Stimulated activated CD4-positive, alpha-beta T cell treated with anti-CD3 and anti-CD28 coated beads, Interleukin-4, amount 100 ng/mL, for 1 hour (primary cell): ENCODE data around the gene KDM4C.
"Not testable (repeated sequence)": the region's sequence is repeated elsewhere in the genome, so short reads cannot be mapped to it uniquely, and the experiment has no call there.

ENCODE experiments used
- DNase-seq: peaks from one replicate; pipeline ENCODE4 v3.0.0-alpha.2; 2020

The KDM4C gene

DNA sequence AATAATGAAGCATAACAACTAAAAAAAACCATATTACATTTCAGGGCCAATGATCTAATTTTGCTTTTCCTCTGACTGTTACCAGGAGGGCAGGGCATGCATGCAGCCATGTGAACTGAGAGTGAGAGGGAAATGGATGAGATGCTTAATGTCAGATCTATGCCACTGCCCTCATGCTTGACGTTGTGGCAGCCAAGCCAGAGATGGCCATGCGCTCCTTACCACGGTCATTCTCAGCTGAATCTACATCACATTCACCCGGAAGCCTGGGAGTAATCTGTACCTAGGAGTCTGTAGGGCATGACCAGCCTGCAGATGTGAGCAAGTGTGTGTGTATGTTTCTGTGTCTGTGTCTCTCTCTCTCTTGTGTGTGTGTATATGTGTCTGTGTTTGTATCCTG lies 183.7 kb downstream of the KDM4C start:
- DNase-seq = no peak

GRCh38 chr9:6942406-6942805 lies 184.6 kb downstream of the KDM4C start:
- DNase-seq = no peak

DNA sequence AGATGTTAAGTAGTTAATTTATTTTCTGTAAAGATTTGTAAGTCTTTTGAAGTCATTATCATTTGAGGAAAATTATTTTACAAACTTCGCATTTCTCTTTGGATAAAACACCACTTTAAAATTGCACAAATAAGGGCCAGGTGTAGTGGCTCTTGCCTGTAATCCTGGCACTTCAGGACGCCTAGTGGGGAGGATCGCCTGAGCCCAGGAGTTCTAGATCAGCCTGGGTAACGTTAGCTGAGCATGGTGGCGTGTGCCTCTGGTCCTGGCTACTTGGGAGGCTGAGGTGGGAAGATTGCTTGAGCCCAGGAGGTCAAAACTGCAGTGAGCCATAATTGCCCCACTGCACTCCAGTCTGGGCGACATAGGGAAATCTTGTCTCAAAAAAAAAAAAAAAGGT lies 185.5 kb downstream of the KDM4C start:
- no peak for DNase-seq

DNA sequence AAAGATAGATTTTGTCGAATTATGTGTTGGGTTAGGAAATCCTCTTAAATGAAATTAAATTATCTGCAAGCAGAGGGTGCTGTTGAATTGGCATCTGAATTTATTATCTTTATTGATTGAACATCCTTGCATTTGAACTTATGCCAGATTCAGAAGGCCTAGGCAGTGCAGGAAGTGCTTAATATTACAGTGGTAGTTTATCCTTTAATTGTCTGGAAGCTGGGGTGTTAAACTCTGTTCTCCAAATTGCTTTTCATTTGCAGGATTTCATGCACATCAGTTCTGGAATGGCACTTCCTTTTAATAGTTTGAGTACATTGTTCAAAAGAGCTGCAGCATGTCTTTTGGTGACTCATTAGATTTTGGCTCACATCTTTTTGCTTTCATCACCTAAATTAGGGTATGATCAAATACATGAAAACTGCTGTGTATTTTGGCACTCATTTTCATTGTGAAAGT lies 186.3 kb downstream of the KDM4C start:
- DNase-seq = no peak

DNA sequence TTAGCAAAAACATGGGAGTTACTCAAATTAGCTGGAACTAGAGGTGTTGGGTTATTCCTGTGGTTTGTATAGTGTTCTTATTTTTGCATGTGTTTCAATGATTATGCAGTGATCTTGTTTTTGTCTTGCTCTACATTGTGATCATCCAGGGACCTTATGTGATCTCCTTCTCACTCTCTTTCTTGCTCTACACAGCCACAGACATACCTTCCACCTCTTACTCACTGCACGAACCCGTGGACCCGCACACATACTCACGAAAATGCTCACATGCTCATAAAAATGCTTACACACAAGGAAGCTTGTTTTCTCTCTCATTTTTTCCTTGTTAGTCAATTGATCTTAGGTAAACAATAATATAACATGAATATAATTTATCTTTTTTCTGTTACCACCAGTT lies 187.1 kb downstream of the KDM4C start:
- no peak for DNase-seq

- DNase-seq = no peak
These were observed 188.0 kb downstream of the KDM4C start for GRCh38 chr9:6945816-6946215.

GRCh38 chr9:6946583-6947166 lies 188.9 kb downstream of the KDM4C start:
- no peak for DNase-seq

DNA sequence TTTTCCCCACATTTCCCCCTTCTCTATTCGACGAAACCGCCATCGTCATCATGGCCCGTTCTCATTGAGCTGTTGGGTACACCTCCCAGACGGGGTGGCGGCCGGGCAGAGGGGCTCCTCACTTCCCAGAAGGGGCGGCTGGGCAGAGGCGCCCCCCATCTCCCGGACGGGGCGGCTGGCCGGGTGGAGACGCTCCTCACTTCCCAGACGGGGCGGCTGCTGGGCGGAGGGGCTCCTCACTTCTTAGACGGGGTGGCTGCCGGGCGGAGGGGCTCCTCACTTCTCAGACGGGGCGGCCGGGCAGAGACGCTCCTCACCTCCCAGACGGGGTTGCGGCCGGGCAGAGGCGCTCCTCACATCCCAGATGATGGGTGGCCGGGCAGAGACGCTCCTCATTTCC lies 191.1 kb downstream of the KDM4C start:
- DNase-seq = not testable (repeated sequence)

DNA sequence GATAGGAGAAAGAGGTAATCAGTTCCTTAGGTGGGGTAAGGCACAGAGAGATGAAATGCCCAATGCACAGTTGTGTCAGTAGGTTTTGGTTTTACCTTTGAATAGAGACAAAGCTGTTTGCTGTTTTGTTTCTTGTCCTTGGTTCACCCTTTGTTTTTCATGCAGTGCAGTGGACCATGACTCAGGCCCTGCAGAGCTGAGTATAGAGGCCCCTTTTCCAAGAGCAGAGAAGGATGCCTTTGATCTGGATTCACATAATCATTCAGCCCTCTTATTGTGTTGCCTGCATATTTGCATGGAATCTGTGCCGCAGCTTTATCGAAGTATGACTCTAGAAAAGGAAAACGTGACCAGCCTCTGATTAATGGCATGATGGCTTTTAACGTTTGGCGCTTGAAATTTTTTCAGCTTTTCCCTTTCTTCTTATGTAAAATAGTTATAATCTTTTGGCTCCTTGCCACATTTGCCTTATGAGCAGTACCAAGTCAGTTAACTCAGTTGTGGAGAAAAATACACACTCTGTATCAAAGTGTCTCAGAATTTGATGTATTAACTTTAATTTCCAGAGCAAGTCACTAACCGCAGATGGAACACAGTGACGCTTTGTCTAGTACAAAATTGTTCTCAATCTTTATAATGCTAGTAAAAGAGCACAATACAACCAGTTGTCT lies 197.6 kb downstream of the KDM4C start:
- no peak for DNase-seq

DNA sequence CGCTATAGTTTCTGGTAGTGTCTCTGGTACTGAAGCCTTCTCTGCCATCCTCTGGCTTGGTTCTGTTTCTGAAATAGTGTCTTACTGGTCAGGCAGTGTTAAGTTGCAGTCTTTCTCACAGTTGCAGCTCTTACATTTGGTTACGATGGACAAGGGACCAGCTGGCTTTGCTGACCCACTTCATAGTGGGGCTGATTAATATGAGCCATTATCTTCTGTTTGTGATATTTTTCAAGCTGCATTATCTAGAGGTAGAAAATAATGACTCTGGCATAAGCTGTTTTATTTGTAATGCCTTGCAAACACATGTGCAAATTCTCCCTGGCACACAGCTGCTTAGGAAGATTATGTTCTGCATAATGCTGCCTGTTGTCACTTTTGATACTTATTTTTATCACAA lies 199.1 kb downstream of the KDM4C start:
- no peak for DNase-seq

DNA sequence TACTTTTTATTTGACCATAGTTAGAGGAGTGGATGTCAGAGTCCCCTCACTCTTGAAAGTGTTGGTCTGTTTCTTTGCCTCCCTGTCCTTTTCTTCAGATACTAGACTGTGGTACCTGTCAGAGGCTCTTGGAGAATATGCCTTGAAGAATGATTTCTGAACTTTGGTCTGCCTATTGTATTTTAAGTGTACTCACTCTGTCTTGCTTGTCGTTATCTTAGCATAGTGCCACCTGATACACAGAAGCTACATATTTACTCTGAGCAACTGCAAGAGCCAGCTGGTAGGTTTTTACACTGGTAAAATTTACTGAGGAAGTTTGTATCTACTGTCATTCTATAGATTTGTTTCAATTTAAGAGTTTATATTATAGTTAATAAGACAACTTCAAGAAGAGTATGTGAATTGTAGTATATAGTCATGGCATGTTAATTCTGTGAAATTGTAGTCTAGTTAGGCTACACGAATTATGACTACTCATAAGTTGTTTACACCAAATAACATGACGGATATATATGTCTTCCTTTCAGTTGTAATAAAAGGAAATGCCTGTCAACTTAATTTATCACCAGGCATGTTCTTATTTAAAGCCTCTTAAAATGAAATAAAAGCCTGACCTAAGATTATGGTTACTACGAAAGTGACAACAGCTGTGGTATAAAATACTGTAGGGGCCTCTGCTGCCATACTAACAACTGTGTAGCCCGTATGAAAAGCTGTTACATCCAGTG lies 201.7 kb downstream of the KDM4C start:
- no peak for DNase-seq

GRCh38 chr9:6960777-6961176 lies 203.0 kb downstream of the KDM4C start:
- DNase-seq = no peak

- DNase-seq = no peak
These were observed 204.2 kb downstream of the KDM4C start for GRCh38 chr9:6961845-6962522.

DNA sequence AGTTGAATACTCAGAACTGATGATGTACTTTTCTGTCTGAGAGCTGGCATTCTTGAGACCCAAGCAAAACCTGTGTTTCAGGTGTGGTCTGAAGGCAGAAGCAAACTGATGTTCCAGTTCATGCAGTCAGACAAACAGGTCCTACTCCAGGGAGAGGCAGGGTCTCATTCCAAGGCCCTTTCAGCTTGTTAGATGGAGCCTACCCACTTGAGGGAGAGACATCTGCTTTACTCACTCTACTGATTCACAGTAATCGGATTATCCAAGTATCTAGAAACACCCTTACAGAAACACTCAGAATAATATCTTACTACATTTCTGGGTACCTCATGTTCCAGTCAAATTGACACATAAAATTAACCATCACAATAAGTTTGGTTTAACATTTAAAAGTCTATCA lies 207.8 kb downstream of the KDM4C start:
- DNase-seq = no peak

DNA sequence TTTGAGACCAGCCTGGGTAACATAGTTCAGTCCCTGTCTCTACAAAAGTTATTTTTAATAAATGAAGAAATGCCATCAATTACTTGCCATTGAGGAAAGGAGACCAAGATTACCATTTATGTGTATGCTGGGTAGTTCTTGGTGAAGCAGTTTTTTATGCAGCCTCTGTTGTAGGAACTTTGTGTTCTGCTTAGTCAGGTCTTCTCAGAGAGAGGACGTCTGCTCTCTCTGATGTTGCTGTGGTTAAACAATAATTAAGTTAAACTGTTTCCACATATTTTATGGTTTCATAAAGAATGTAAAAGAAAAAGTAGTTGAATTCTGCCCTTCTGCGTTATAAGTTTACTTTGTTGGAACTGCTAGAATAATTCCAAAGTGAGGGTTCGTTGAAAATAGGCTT lies 210.5 kb downstream of the KDM4C start:
- DNase-seq = no peak

DNA sequence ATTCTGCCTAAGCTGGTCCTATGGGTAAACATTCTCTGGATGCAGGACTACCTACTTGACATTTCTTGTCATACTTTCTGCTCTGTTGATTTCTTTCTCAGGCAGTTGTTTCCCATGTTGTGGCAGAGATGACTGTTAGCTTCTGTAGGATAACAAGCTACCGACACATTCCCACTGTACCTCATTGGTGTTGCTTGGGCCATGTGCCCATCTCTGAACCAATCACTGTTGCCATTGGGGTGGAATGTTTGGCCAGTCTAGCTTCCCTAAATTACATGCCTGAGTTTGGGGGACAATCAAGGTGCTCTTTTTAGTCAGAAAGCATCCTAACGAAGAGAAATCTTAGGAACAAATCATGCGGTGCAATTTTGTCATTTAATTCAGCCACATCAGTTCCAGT lies 212.0 kb downstream of the KDM4C start:
- no peak for DNase-seq

DNA sequence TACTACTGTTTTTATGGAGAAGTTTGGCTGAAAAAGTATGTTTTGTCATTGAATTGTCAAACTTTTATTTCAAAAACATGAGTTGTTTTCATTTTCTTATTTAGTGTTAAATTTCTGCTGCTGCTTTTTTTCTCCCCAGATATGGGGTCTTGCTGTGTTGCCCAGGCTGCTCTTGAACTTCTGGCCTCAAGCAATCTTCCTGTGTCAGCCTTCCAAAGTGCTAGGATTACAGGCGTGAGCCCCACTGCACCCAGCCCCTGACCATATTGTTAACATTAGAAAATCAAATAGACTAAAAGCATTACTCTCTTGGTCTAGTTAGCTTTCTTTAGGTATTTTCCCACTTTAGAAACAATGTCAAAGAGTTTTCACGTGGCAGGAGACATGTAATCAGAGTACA lies 215.3 kb downstream of the KDM4C start:
- DNase-seq = no peak

DNA sequence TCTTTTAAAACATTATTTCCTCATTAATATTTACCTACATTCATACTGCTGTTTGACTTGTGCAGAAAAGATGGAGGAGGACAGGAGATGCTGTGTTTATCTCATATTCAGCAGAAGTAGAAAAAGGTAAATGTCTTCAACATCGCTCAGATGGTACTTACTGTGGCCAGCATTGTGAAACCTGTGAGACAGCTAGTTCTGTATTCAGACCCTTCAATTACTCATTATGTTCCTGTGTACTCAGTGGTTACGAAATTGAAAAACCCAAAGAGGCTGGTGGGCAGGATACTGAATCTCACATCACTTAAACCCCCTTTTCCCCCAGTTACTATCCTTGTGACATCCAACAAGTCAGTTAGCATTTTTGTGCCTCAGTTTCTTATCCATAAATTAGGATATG lies 216.0 kb downstream of the KDM4C start:
- DNase-seq = no peak

DNA sequence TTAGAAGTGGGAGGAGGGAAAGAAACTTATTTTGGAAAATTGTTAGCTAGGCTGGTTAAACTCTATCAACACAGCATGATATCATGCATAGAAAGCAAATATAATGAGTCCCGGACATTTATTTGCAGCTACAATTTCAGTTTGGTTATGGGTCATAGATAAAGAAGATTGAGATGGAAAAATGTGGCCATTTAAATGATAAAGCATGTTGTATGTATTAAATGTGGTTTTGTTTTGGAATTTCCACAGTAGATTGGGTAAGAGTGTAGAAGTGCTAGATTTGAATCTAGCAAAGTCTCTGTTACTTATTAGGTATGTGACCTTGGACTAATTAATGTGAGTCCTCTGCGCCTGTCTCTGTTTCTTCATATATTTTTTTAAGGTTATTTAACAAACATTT lies 217.4 kb downstream of the KDM4C start:
- DNase-seq = no peak

DNA sequence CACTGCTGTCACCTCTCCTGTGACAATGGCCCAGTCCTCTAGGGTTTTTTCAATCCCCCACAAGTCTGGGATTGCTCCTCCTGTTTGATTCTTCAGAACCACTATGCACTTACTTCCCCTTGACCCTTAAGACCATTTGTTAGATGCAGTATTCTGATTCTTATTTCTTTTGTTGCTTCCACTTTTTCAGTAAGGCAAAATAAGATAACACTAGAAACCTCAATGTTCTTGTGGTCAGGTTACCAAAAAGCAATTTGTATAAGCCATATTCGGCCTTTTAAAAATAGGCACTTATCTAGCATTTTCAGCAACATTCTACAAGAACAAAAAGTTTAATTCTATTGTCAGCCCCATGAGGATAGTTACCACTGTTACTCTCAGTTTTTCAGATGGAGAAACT lies 220.0 kb downstream of the KDM4C start:
- DNase-seq = no peak

GRCh38 chr9:6978591-6978990 lies 220.8 kb downstream of the KDM4C start:
- DNase-seq = no peak

DNA sequence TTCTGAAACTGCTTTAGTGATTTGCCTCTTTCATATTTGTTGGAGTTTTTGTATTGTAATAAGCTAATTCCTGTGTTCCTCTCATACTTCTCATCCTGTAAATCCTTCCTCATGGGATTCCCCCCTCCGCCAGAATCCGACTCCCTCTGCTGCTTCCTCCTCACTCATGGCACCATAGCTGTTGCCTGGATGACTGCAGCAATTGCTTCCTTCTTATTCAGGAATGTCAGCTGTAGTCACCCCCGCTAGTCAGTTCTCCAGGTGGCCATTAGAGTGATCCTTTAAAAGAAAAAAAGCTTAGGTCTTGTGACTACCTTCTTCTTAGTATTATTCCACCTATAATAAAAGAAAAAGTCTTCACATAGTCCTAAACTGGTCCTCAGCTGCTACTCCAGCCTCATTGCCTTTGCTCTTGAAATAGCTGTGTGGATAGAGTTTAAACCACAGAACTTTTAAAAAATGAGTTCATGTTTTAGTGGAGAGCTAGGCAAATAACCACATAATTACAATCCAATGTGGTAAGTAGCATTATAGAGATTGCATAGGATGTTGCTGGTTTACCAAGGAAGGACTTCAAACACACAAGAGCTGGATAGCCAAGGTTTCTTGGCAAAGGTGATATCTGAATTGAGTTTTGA lies 227.3 kb downstream of the KDM4C start:
- no peak for DNase-seq

DNA sequence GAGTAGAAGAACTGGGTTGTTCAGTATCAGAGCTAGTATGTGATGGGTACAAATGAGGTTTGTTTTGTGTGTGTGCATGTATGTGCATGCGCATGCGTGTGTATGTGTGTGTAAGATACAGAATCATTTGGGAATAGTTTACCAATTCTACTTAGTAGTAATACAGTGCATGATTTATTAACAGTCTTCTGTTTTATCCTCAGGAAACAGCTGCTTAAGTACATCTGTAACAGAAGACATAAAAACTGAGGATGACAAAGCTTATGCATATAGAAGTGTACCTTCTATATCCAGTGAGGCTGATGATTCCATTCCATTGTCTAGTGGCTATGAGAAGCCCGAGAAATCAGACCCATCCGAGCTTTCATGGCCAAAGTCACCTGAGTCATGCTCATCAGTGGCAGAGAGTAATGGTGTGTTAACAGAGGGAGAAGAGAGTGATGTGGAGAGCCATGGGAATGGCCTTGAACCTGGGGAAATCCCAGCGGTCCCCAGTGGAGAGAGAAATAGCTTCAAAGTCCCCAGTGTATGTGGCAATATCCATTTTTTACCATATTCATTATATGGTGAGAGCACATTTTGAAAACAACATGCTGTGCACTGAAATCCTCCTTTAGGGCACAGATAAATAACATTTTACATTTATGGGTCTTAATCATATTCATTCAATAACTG lies 228.5 kb downstream of the KDM4C start:
- DNase-seq = no peak
